Measurements from ENCODE around the gene MT1F.
"Not testable (repeated sequence)": the region's sequence is repeated elsewhere in the genome, so short reads cannot be mapped to it uniquely, and the experiment has no call there.

The MT1F gene

GRCh38 chr16:56643080-56643778 lies 14.5 kb upstream of the MT1F start:
- in situ Hi-C loops (cut with MboI; ENCODE audit: low sequenced_read_pairs), result no loop called here

DNA sequence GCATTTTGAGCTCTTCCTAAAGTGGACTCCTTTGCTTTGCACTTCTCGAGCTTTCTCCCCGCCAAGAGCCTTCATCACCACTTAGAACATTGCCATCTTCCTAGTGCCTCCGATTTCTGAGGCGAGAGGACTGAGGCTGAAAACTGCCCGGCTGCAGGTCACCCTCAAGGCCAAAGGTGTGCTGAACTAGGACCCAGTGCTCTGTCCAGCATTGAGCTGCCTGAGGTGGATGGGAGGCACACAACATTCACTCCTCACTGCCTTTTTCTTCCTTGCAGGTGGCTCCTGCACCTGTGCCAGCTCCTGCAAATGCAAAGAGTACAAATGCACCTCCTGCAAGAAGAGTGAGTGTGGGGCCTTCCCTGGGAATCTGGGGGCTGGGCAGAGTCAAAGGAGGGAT lies 13.9 kb upstream of the MT1F start:
- in situ Hi-C loops (cut with MboI; ENCODE audit: low sequenced_read_pairs), result no loop called here

DNA sequence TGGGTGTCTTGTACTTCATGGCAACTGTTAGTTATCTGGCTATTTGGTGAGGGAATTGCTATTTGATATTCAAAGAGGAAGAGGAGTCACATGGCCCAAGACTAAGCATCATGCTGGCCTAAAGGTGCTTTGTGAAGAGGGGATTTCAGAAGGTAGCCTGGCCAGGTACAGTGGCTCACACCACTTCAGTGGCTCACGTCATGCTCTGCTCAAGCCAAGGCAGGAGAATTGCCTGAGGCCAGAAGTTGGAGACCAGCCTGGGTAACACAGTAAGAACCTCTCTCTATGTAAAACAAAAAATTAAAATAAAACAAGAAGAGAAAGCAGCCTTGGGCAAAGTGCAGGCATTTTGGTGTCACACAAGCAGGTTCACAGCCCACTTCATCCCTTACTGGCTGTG lies 12.4 kb upstream of the MT1F start:
- in situ Hi-C loops (cut with MboI; ENCODE audit: low sequenced_read_pairs), result no loop called here

DNA sequence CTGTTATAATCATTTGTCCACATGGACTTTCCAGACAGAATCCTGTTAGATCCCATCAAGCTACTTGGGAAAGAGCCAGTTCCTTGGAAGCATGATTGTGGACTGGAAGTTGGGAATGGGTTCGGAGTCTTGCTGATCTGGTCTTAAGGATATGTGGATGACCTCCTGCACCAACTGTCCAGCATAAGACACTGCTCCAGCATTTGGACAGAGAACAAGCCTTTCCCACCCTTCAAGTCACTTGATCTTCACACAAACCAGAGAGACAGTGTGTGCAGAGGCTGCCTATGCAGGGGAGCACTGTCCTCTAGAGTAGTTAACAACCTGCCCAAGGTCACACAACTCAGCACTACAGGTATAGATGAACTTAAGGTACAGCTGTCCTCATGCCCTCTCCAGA lies 11.9 kb upstream of the MT1F start:
- in situ Hi-C loops (cut with MboI; ENCODE audit: low sequenced_read_pairs), result no loop called here

DNA sequence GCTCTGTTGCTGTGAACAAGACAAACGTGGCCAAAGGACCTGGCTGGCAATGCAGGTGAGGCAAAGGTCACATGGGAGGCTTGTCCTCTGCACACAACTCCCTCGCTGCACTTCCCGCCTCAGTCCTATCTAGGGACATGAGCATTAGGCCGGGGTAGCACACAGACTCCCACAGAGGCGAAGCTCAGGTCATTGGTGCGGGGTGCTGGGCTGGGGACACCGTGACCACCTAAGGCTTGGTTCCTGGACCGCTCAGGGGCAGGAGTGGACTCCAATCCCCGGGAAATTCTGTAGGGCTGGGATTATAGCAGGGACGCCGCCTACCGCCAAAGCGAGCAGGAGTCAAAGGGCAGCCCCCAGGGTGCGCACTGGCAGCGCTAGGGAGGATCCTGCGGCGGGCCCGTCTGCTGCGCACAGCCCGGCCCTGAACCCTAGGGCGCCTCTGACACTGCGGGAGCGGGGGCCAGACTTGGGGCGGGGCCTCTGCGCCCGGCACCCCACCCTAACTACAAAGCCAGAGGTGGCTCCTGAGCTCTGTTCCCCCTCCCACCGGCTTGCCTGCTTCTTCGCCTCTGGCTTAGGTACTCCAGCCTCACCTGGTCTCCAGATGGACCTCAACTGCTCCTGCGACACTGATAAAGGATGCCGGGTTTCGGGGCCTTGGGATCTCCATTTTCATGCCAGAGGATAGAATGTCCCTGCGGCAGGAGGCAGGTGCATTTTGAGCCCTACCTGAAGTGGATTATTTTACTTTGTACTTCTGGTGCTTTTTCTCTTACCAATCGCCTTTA lies 9.9 kb upstream of the MT1F start:
- in situ Hi-C loops (cut with MboI; ENCODE audit: low sequenced_read_pairs), result no loop called here

- in situ Hi-C loops (cut with MboI; ENCODE audit: low sequenced_read_pairs), result no loop called here
Measured at GRCh38 chr16:56649271-56649670, 8.5 kb upstream of the MT1F start.

DNA sequence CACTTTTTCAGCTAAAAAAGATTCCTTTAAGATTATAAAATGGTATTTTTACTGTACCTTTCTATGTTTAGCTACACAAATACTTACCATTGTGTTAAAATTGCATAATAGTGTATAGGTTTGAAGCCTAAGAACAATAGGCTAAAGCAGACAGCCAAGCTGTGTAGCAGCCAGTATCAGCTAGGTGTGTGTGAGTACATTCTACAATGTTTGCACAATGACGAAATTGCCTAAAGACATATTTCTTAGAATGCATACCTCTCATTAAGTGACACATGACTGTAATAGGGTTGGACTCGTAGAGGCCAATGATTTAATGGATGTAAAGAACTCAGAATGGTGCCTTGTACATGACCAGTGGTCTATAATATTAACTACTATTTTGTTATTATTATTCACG lies 7.9 kb upstream of the MT1F start:
- in situ Hi-C loops (cut with MboI; ENCODE audit: low sequenced_read_pairs), result no loop called here

DNA sequence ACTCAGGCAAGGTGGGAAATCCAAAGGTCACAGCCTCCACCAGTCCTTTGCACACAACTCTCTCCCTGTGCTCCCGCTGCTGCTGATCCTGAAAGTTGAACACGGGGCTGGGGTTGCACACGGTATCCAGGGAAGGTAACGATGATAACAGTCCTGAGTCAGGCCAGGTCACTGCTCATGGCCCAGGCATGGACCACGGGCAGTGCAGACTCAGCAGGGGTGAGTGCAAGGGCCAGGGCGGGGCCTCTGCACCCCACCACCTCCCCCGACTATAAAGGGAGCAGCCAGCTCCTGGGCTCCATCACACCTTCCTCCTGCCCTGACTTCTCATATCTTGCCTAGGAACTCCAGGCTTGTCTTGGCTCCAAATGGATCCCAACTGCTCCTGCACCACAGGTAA lies 6.2 kb upstream of the MT1F start, which contains the start of gene MT1B:
TSS of gene MT1B (plus strand) at position 301 of the 400 bp plus-strand sequence. CDS start at position 369, 68 bp downstream.
- in situ Hi-C loops (cut with MboI; ENCODE audit: low sequenced_read_pairs), result no loop called here

DNA sequence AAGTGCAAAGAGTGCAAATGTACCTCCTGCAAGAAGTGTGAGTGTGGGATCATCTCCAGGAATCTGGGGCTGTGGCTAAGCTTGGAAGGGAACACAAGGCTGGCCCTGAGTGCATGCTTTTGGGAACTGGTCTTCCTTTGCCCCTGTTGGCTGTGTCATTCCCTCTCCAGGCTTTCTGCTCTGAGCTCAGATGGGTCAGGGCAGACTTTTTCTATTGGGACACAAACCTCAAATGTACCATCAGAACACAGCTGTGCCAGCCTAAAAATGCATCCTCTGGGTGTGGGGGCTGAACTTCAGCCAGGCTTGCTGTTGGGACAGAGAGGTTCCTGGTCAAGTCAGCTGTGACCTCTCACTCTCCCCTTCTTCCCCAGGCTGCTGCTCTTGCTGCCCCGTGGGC lies 5.2 kb upstream of the MT1F start:
- in situ Hi-C loops (cut with MboI; ENCODE audit: low sequenced_read_pairs), result no loop called here

DNA sequence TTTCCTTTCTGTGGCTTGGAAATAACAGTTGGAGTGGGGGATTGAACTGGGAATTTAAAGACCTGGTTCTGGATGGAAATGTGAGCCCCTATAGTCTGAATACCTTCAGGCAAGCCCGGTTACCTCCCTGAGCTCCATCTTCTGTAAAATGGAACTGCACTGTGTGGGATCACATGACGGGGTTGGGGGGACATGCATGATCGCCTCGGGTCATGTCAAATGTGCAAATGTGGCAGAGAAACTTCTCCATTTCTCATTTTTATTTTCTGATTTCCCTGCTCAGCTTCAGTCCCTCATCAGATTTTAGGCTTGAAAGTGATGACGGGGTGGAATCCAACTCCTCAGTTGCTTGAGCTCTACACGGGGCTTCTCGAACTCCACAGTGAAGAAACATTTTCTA lies 4.5 kb upstream of the MT1F start:
- in situ Hi-C loops (cut with MboI; ENCODE audit: low sequenced_read_pairs), result no loop called here

- in situ Hi-C loops (cut with MboI; ENCODE audit: low sequenced_read_pairs), result no loop called here
Measured at GRCh38 chr16:56658327-56658875, 642 bp downstream of the MT1F start.

- in situ Hi-C loops (cut with MboI; ENCODE audit: low sequenced_read_pairs), result no loop called here
Measured at GRCh38 chr16:56662357-56663354, 4.9 kb downstream of the MT1F start.

DNA sequence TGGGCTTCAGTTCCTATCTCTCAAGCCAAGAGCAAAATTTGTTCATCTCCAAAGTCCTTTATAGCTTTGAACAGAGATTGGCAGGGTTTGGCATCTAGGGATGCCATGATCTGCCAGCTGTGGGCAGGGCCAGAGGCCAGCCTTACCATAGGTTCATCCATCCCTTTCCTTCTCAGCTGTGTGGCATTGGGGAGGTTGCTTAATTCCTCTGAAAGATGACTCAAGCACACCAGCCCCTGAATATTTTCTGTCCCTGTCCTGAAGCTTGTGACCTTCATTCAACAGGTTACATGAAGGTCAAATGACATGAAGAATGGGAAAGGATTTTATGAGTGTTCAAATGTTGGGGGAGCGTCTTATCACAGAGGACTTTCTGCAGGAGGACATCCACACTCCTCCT lies 6.7 kb downstream of the MT1F start:
- in situ Hi-C loops (cut with MboI; ENCODE audit: low sequenced_read_pairs), result no loop called here

- in situ Hi-C loops (cut with MboI; ENCODE audit: low sequenced_read_pairs), result not testable (repeated sequence)
Measured at GRCh38 chr16:56665286-56666261, 7.8 kb downstream of the MT1F start.

GRCh38 chr16:56667581-56668571 lies 10.1 kb downstream of the MT1F start, which contains the start of gene MT1G:
MT1G (minus strand) TSS chr16:56668065; CDS start chr16:56667993, 72 bp downstream.
- in situ Hi-C loops (cut with MboI; ENCODE audit: low sequenced_read_pairs), result no loop called here

DNA sequence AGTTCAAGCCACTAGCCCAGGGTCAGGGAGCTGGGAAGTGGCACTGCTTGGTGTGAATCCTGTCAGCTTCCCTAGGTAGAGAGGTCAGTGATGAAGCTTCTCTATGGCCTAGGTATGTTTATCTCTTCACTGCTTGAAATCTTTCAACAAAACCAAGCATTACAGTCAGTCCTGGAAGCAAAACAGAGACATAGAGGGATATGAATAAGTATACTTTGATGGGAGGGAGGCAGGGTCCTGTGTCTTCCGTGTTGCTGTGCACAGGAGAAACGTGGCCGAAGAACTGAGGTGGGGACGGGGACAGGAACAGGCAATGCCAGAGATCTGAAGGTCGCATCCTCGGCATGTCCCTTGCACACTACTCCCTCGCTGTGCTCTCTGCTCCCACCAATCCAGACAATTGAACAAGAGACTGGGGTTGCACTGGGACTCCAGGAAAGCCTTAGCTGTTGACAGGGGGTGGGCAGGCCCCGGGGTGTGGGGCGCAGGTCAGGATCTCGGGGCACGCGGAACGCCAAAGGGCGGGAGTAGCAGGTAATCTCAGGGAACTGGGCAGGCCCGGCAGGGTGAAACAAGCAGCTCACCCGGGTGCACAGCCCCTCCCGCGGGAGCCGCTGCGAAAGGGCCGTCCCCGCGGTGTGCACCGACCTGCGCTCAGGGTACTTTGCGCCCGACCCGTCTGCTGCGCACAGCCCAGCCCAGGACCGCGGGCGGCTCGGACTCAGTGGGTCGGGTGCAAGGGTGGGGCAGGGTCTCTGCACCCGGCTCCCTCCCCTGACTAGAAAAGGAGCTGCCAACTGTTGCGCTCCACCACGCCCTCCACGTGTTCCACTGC lies 11.5 kb downstream of the MT1F start, which contains the start of gene MT1H:
TSS of gene MT1H (plus strand) at position 810 of the 835 bp plus-strand sequence. CDS start 71 bp downstream, outside the sequence.
- in situ Hi-C loops (cut with MboI; ENCODE audit: low sequenced_read_pairs), result no loop called here
